ENCODE results near the gene HMMR.

Gene HMMR

GRCh38 chr5:163509291-163509951 is 49.0 kb downstream of the HMMR start:
- 42% methylated on average over 2 of the region's 7 CpGs for WGBS (ENCODE audit: insufficient coverage)
- ChIA-PET CTCF (interaction anchor here (0.9 to 1.1 kb wide), 2 partner anchors 9 to 48 kb away, joined by 3 to 6 read pairs; no protein-coding TSS in a partner anchor), POLR2A (no interaction called here)
- H3K27ac ChIP-seq (ENCODE audit: insufficient read depth in 1 of 2, low read depth in 1 of 2, low read length in 2 of 2, poor library complexity in 1 of 2, severe bottlenecking in 2 of 2), result peak overlapping the region; percentile 62 to 97
- H3K27me3 ChIP-seq (replicated peaks in 2 of 5; ENCODE audit: control insufficient read depth in 4 of 5, insufficient read depth in 5 of 5, low read length in 4 of 5), result no peaks in the 10 kb centered on the region
- H3K4me1 ChIP-seq (ENCODE audit: control extremely low read depth in 1 of 4, control insufficient read depth in 4 of 4, insufficient read depth in 4 of 4, low read length in 3 of 4), result peaks cover 15 to 35% (median 25%) of the 10 kb centered on the region in 4 experiments
- H3K9me3 ChIP-seq (ENCODE audit: control extremely low read depth in 1 of 5, control insufficient read depth in 4 of 5, insufficient read depth in 2 of 5, low read depth in 1 of 5, low read length in 4 of 5), result no peaks in the 10 kb centered on the region
- peak overlapping the region in 5 of 7 experiments; percentile 28 to 65 (median 41) for H3K4me3 ChIP-seq (ENCODE audit: control insufficient read depth in 1 of 7, extremely low read depth in 1 of 7, insufficient read depth in 4 of 7, low read depth in 2 of 7, low read length in 6 of 7)
- DNase-seq, result peak in 2 of 3 donors; percentile 12 to 24
- H3K36me3 ChIP-seq (ENCODE audit: control insufficient read depth in 4 of 4, insufficient read depth in 4 of 4, low read length in 3 of 4), result peaks cover 2 to 31% (median 18%) of the 10 kb centered on the region in 4 experiments

DNA sequence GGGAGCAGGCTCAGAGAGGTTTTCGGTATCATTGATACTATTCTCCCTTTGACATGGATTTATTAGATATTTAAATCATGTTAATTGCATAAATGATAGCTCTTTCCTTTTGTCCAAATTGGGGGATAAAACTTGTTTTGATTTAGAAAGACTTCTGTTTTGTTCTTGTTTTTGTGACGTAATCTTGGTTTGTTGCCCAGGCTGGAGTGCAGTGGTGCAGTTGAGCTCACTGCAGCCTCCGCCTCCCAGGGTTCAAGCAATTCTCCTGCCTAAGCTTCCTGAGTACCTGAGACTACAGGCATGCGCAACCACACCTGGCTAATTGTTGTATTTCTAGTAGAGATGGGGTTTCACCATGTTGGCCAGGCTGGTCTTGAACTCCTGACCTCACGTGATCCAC is 52.1 kb downstream of the HMMR start:
- peaks cover 3 to 21% (median 14%) of the 10 kb centered on the region in 4 experiments for H3K4me1 ChIP-seq (ENCODE audit: control extremely low read depth in 1 of 4, control insufficient read depth in 4 of 4, insufficient read depth in 4 of 4, low read length in 3 of 4)
- DNase-seq, result no peak
- H3K27me3 ChIP-seq (replicated peaks in 2 of 5; ENCODE audit: control insufficient read depth in 4 of 5, insufficient read depth in 5 of 5, low read length in 4 of 5), result no peaks in the 10 kb centered on the region
- POLR2A ChIA-PET, result no interaction called here
- CTCF ChIA-PET, result no interaction called here
- H3K4me3 ChIP-seq (ENCODE audit: control insufficient read depth in 1 of 7, extremely low read depth in 1 of 7, insufficient read depth in 4 of 7, low read depth in 2 of 7, low read length in 6 of 7), result no peak overlapping the region
- H3K27ac ChIP-seq (ENCODE audit: insufficient read depth in 1 of 2, low read depth in 1 of 2, low read length in 2 of 2, poor library complexity in 1 of 2, severe bottlenecking in 2 of 2), result no peak overlapping the region
- no peaks in the 10 kb centered on the region for H3K9me3 ChIP-seq (ENCODE audit: control extremely low read depth in 1 of 5, control insufficient read depth in 4 of 5, insufficient read depth in 2 of 5, low read depth in 1 of 5, low read length in 4 of 5)
- 89% methylated on average over 4 of the region's 5 CpGs for WGBS (ENCODE audit: insufficient coverage)
- H3K36me3 ChIP-seq (ENCODE audit: control insufficient read depth in 4 of 4, insufficient read depth in 4 of 4, low read length in 3 of 4), result peaks cover 7 to 55% (median 41%) of the 10 kb centered on the region in 4 experiments

DNA sequence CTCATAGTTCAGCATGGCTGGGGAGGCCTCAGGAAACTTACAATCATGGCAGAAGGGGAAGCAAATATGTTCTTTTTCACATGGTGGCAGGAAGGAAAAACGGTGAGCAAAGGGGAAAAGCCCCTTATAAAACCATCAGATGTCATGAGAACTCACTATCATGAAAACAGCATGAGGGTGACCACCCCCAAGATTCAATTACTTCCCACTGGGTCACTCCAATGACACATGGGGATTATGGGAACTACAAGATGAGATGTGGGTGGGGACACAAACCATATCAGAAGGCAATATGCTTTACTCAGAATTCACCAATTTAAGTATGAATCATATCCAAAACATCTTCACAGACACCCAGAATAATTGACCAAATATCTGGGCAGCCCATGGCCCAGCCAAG is 64.7 kb downstream of the HMMR start:
- Histone ChIP-seq H3K27me3 (replicated peaks in 2 of 5; ENCODE audit: control insufficient read depth in 4 of 5, insufficient read depth in 5 of 5, low read length in 4 of 5) (no peaks in the 10 kb centered on the region), H3K27ac (ENCODE audit: insufficient read depth in 1 of 2, low read depth in 1 of 2, low read length in 2 of 2, poor library complexity in 1 of 2, severe bottlenecking in 2 of 2) (no peak overlapping the region), H3K9me3 (ENCODE audit: control extremely low read depth in 1 of 5, control insufficient read depth in 4 of 5, insufficient read depth in 2 of 5, low read depth in 1 of 5, low read length in 4 of 5) (peaks cover 0 to 2% (median 0%) of the 10 kb centered on the region in 5 experiments), H3K36me3 (ENCODE audit: control insufficient read depth in 4 of 4, insufficient read depth in 4 of 4, low read length in 3 of 4) (peaks cover 3 to 16% (median 5%) of the 10 kb centered on the region in 4 experiments), H3K4me3 (ENCODE audit: control insufficient read depth in 1 of 7, extremely low read depth in 1 of 7, insufficient read depth in 4 of 7, low read depth in 2 of 7, low read length in 6 of 7) (no peak overlapping the region), H3K4me1 (ENCODE audit: control extremely low read depth in 1 of 4, control insufficient read depth in 4 of 4, insufficient read depth in 4 of 4, low read length in 3 of 4) (no peaks in the 10 kb centered on the region)
- ChIA-PET CTCF (no interaction called here), POLR2A (no interaction called here)
- WGBS (ENCODE audit: insufficient coverage), result no CpG with 5 or more reads among the region's 1 CpG
- DNase-seq, result no peak

DNA sequence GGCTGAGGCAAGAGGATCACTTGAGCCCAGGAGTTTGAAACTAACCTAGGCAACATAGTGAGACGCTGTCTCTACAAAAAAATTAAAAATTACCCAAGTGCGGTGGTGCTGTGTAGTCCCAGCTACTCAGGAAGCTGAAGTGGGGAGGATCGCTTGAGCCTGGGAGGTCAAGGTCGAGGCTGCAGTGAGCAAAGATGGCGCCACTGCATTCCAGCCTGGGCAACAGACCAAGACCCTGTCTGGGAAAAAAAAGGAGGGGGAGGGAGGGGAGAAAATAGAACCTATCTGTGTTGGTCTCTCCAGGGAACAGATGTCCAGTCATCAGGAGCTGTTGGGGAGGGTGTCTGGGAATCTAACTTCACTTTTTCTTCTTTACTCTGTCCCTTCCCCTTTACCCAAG is 69.3 kb downstream of the HMMR start:
- CTCF ChIA-PET, result no interaction called here

GRCh38 chr5:163531272-163531671 is 70.8 kb downstream of the HMMR start:
- Histone ChIP-seq H3K4me1 (ENCODE audit: control extremely low read depth in 1 of 4, control insufficient read depth in 4 of 4, insufficient read depth in 4 of 4, low read length in 3 of 4) (peaks cover 0 to 3% (median 0%) of the 10 kb centered on the region in 4 experiments), H3K4me3 (ENCODE audit: control insufficient read depth in 1 of 7, extremely low read depth in 1 of 7, insufficient read depth in 4 of 7, low read depth in 2 of 7, low read length in 6 of 7) (no peak overlapping the region), H3K36me3 (ENCODE audit: control insufficient read depth in 4 of 4, insufficient read depth in 4 of 4, low read length in 3 of 4) (no peaks in the 10 kb centered on the region), H3K27ac (ENCODE audit: insufficient read depth in 1 of 2, low read depth in 1 of 2, low read length in 2 of 2, poor library complexity in 1 of 2, severe bottlenecking in 2 of 2) (no peak overlapping the region), H3K9me3 (ENCODE audit: control extremely low read depth in 1 of 5, control insufficient read depth in 4 of 5, insufficient read depth in 2 of 5, low read depth in 1 of 5, low read length in 4 of 5) (no peaks in the 10 kb centered on the region), H3K27me3 (replicated peaks in 2 of 5; ENCODE audit: control insufficient read depth in 4 of 5, insufficient read depth in 5 of 5, low read length in 4 of 5) (peaks cover 0 to 2% (median 0%) of the 10 kb centered on the region in 5 experiments)
- 57% methylated on average over 1 of the region's 3 CpGs for WGBS (ENCODE audit: insufficient coverage)
- DNase-seq, result no peak
- ChIA-PET POLR2A (no interaction called here), CTCF (no interaction called here)

More for the DNA sequence above, 69.3 kb downstream of the HMMR start:
- WGBS (ENCODE audit: insufficient coverage), result 100% methylated on average over 5 of the region's 5 CpGs
- Histone ChIP-seq H3K27ac (ENCODE audit: insufficient read depth in 1 of 2, low read depth in 1 of 2, low read length in 2 of 2, poor library complexity in 1 of 2, severe bottlenecking in 2 of 2) (no peak overlapping the region), H3K9me3 (ENCODE audit: control extremely low read depth in 1 of 5, control insufficient read depth in 4 of 5, insufficient read depth in 2 of 5, low read depth in 1 of 5, low read length in 4 of 5) (peaks cover 0 to 1% (median 0%) of the 10 kb centered on the region in 5 experiments), H3K36me3 (ENCODE audit: control insufficient read depth in 4 of 4, insufficient read depth in 4 of 4, low read length in 3 of 4) (no peaks in the 10 kb centered on the region), H3K4me3 (ENCODE audit: control insufficient read depth in 1 of 7, extremely low read depth in 1 of 7, insufficient read depth in 4 of 7, low read depth in 2 of 7, low read length in 6 of 7) (no peak overlapping the region), H3K4me1 (ENCODE audit: control extremely low read depth in 1 of 4, control insufficient read depth in 4 of 4, insufficient read depth in 4 of 4, low read length in 3 of 4) (no peaks in the 10 kb centered on the region), H3K27me3 (replicated peaks in 2 of 5; ENCODE audit: control insufficient read depth in 4 of 5, insufficient read depth in 5 of 5, low read length in 4 of 5) (peaks cover 0 to 2% (median 0%) of the 10 kb centered on the region in 5 experiments)
- POLR2A ChIA-PET, result no interaction called here
- DNase-seq, result no peak

GRCh38 chr5:163532171-163533084 is 72.0 kb downstream of the HMMR start:
- WGBS (ENCODE audit: insufficient coverage), result 100% methylated on average over 1 of the region's 5 CpGs
- DNase-seq, result no peak
- Histone ChIP-seq H3K4me3 (ENCODE audit: control insufficient read depth in 1 of 7, extremely low read depth in 1 of 7, insufficient read depth in 4 of 7, low read depth in 2 of 7, low read length in 6 of 7) (no peak overlapping the region), H3K9me3 (ENCODE audit: control extremely low read depth in 1 of 5, control insufficient read depth in 4 of 5, insufficient read depth in 2 of 5, low read depth in 1 of 5, low read length in 4 of 5) (no peaks in the 10 kb centered on the region), H3K36me3 (ENCODE audit: control insufficient read depth in 4 of 4, insufficient read depth in 4 of 4, low read length in 3 of 4) (no peaks in the 10 kb centered on the region), H3K27ac (ENCODE audit: insufficient read depth in 1 of 2, low read depth in 1 of 2, low read length in 2 of 2, poor library complexity in 1 of 2, severe bottlenecking in 2 of 2) (no peak overlapping the region), H3K4me1 (ENCODE audit: control extremely low read depth in 1 of 4, control insufficient read depth in 4 of 4, insufficient read depth in 4 of 4, low read length in 3 of 4) (peaks cover 0 to 3% (median 0%) of the 10 kb centered on the region in 4 experiments), H3K27me3 (replicated peaks in 2 of 5; ENCODE audit: control insufficient read depth in 4 of 5, insufficient read depth in 5 of 5, low read length in 4 of 5) (peaks cover 0 to 2% (median 0%) of the 10 kb centered on the region in 5 experiments)
- ChIA-PET POLR2A (no interaction called here), CTCF (no interaction called here)

DNA sequence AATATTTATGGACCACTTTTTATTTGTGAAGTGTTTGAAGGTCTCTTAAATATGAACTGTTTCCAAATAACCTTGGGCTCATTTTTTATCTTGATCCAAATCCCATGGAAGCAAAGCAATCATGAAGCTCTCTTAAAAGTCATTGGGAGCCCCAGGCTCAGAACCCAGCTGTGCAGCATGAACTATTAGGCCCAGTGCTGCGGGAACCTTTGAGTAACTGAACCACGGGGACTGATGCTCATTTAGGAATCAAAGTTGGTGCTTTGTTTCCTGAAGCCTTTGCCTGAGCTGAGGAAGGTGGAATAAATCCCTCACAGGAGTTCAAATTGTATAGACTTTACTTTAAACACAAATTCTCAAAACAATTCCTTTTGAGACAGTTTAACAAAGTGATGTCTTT is 72.8 kb downstream of the HMMR start:
- peaks cover 0 to 3% (median 0%) of the 10 kb centered on the region in 4 experiments for H3K4me1 ChIP-seq (ENCODE audit: control extremely low read depth in 1 of 4, control insufficient read depth in 4 of 4, insufficient read depth in 4 of 4, low read length in 3 of 4)
- no peak for DNase-seq
- no peak overlapping the region for H3K27ac ChIP-seq (ENCODE audit: insufficient read depth in 1 of 2, low read depth in 1 of 2, low read length in 2 of 2, poor library complexity in 1 of 2, severe bottlenecking in 2 of 2)
- H3K27me3 ChIP-seq (replicated peaks in 2 of 5; ENCODE audit: control insufficient read depth in 4 of 5, insufficient read depth in 5 of 5, low read length in 4 of 5), result peaks cover 0 to 2% (median 0%) of the 10 kb centered on the region in 5 experiments
- no peak overlapping the region for H3K4me3 ChIP-seq (ENCODE audit: control insufficient read depth in 1 of 7, extremely low read depth in 1 of 7, insufficient read depth in 4 of 7, low read depth in 2 of 7, low read length in 6 of 7)
- POLR2A ChIA-PET, result no interaction called here
- H3K36me3 ChIP-seq (ENCODE audit: control insufficient read depth in 4 of 4, insufficient read depth in 4 of 4, low read length in 3 of 4), result no peaks in the 10 kb centered on the region
- CTCF ChIA-PET, result no interaction called here
- H3K9me3 ChIP-seq (ENCODE audit: control extremely low read depth in 1 of 5, control insufficient read depth in 4 of 5, insufficient read depth in 2 of 5, low read depth in 1 of 5, low read length in 4 of 5), result no peaks in the 10 kb centered on the region
- whole genome bisulfite sequencing (ENCODE audit: insufficient coverage), result 100% methylated on average over 2 of the region's 2 CpGs

Measured in common myeloid progenitor, CD34-positive (primary cell).